Measurements from ENCODE around the gene NEUROG1. TPM values are rescaled to one million over a fixed set of nuclear protein-coding genes. Genes with fewer than 3 reads are reported as not detected.

The NEUROG1 gene
- total RNA-seq, 4 donors from 2014 or later: not detected

DNA sequence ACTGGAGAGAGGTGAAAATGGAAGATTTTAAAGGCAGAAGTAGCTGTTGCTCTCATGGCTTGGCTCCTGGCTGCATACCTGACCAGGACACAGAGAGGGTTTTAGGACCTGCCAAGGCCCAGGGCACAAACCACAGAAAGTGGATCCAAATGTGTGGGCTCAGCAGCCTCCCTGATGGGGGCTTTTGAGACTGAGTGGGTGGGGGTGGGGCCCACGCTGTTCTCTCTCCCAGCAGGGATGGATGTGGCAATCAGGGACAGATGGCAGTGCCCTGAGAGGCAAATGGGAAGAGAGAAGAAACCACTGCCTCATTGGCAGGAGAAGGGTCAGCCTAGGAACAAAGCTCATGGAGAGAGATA lies 48.7 kb downstream of the NEUROG1 start:
- WGBS, 2 donors (ENCODE audit: low coverage in 1 of 2): 41% methylated on average over 1 of the region's 1 CpG; no CpG with 5 or more reads in 1 of the 2 donors
- H3K27me3 ChIP-seq: peaks cover 71% of the 10 kb centered on the region
- TF ChIP-seq EP300 (IDR thresholded peaks at IDR 0.05; ENCODE audit: low read depth) (no peak), POLR2A (IDR thresholded peaks at IDR 0.05) (no peak)
- H3K4me1 ChIP-seq: peaks cover 0 to 25% (median 16%) of the 10 kb centered on the region in 4 donors
- no peak overlapping the region for H3K4me3 ChIP-seq
- H3K27ac ChIP-seq: no peak overlapping the region
- in situ Hi-C loops (cut with MboI; ENCODE audit: low pct_ligation_motif_present in 1 of 4, low pct_unique_long_range_greater_than_20kb in 1 of 4, low sequenced_read_pairs in 3 of 4): no loop called here
- intact Hi-C loops (cut with DNase I; ENCODE audit: low total_unique reads): loop anchor here (10.0 kb wide), 1 partner anchor 348 kb away; the partner anchor contains the start of gene SLC25A48
- H3K9me3 ChIP-seq: no peaks in the 10 kb centered on the region
- DNase-seq: no peak
- H3K36me3 ChIP-seq: no peaks in the 10 kb centered on the region

DNA sequence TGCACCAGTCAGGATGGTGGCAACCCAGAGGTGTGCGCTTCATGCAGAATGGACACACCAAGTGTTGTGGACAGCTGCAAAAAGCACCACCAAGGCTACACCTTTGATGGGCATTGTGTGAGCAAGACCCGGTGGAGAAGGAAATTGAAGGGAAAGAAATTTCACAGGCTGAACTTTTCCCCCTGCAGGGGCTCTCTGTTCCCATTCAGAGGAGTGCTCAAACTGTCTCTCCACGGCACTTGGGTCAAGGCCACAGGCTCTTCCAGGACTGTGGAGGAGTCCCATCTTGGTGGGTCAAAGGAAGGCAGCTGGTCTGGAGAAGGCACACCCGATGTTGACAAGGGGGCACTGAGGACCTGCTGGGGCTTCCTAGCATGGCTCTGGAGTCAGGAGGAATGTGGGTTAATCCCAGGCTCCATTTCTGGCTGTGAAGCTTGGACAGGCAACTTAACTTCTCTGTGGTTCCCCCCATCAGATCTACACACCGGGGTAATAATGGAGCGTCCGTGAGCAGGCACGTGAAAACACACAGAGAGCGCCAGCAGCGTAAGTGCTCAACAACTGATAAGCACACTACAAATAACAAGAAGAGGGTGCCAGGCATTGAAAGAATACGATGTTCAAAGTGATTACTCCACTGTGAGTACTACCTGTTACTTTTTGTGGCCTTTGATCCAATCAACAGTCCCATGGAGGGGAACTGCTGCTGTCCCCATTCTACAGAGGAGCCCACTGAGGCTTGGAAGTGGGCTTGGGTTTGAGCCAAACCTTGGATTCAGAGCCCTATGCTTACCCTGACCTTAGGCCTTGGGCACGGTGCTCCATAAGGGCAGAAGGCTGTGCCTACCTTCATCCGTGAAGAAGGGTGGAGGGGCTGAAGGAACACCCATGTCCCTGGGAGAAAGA lies 49.4 kb downstream of the NEUROG1 start:
- H3K36me3 ChIP-seq: no peaks in the 10 kb centered on the region
- in situ Hi-C loops (cut with MboI; ENCODE audit: low pct_ligation_motif_present in 1 of 4, low pct_unique_long_range_greater_than_20kb in 1 of 4, low sequenced_read_pairs in 3 of 4): no loop called here
- TF ChIP-seq POLR2A (IDR thresholded peaks at IDR 0.05): no peak
- TF ChIP-seq, protein P1, sequence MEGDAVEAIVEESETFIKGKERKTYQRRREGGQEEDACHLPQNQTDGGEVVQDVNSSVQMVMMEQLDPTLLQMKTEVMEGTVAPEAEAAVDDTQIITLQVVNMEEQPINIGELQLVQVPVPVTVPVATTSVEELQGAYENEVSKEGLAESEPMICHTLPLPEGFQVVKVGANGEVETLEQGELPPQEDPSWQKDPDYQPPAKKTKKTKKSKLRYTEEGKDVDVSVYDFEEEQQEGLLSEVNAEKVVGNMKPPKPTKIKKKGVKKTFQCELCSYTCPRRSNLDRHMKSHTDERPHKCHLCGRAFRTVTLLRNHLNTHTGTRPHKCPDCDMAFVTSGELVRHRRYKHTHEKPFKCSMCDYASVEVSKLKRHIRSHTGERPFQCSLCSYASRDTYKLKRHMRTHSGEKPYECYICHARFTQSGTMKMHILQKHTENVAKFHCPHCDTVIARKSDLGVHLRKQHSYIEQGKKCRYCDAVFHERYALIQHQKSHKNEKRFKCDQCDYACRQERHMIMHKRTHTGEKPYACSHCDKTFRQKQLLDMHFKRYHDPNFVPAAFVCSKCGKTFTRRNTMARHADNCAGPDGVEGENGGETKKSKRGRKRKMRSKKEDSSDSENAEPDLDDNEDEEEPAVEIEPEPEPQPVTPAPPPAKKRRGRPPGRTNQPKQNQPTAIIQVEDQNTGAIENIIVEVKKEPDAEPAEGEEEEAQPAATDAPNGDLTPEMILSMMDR (IDR thresholded peaks at IDR 0.05): no peak
- no peak for DNase-seq
- WGBS, 2 donors (ENCODE audit: low coverage in 1 of 2): 78% methylated on average over 13 of the region's 13 CpGs; no CpG with 5 or more reads in 1 of the 2 donors
- no peaks in the 10 kb centered on the region for H3K9me3 ChIP-seq
- H3K4me3 ChIP-seq: no peak overlapping the region
- intact Hi-C loops (cut with DNase I; ENCODE audit: low total_unique reads): loop anchor here (10.0 kb wide), 1 partner anchor 348 kb away; the partner anchor contains the start of gene SLC25A48
- H3K27me3 ChIP-seq: peaks cover 65% of the 10 kb centered on the region
- peaks cover 0 to 25% (median 16%) of the 10 kb centered on the region in 4 donors for H3K4me1 ChIP-seq
- no peak overlapping the region for H3K27ac ChIP-seq

DNA sequence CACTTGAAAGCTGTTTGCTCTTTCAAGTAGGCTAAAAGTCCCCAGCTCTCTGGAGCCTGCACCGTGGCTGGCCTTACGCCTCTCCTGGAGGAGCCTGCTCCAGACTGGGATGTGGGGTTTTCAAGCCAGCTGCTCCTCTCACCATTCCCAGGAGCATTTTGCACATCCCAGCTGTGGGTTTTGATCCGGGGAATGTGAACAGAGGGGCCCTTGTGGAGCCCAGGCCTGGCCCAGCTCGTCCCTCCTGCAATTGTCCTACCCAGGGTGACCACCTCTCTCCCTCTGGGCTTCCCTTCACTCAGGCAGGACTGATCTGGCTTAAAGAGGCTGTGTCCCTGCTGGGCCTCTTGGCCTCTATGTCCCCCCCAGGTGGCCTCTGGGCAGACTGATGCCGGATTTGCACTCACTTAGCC lies 51.1 kb downstream of the NEUROG1 start:
- Histone ChIP-seq H3K27me3 (peaks cover 48% of the 10 kb centered on the region), H3K27ac (no peak overlapping the region), H3K9me3 (no peaks in the 10 kb centered on the region), H3K4me1 (peaks cover 0 to 18% (median 9%) of the 10 kb centered on the region in 4 donors), H3K4me3 (no peak overlapping the region), H3K36me3 (no peaks in the 10 kb centered on the region)
- DNase-seq: no peak
- intact Hi-C loops (cut with DNase I; ENCODE audit: low total_unique reads) (loop anchor here (10.0 kb wide), 1 partner anchor 350 kb away; the partner anchor contains the start of gene SLC25A48), in situ Hi-C loops (cut with MboI; ENCODE audit: low pct_ligation_motif_present in 1 of 4, low pct_unique_long_range_greater_than_20kb in 1 of 4, low sequenced_read_pairs in 3 of 4) (no loop called here)
- TF ChIP-seq, protein P1 (IDR thresholded peaks at IDR 0.05): no peak
- TF ChIP-seq POLR2AphosphoS5 (IDR thresholded peaks at IDR 0.05) (no peak), EP300 (IDR thresholded peaks at IDR 0.05; ENCODE audit: low read depth) (no peak), POLR2A (IDR thresholded peaks at IDR 0.05) (no peak)
- 67% methylated on average over 5 of the region's 5 CpGs; no CpG with 5 or more reads in 1 of the 2 donors for whole genome bisulfite sequencing, 2 donors (ENCODE audit: low coverage in 1 of 2)

Other genes with a start within 250 kb of the NEUROG1 start
- 100 to 1,000 TPM; 190 to 348 (median 314) TPM for gene MACROH2A1, start 136.7 kb downstream of the NEUROG1 start, total RNA-seq
- under 1 TPM in 1 of 4 donors, not detected in 3; 0.95 TPM for gene DCANP1, start 88.6 kb downstream of the NEUROG1 start, total RNA-seq
- gene TIFAB, start 83.6 kb downstream of the NEUROG1 start, total RNA-seq: under 1 TPM in 1 of 4 donors, not detected in 3; 0.16 TPM
- gene CXCL14, start 43.0 kb upstream of the NEUROG1 start, total RNA-seq: 10 to 100 TPM; 11.5 to 31.0 (median 21.7) TPM

All from transverse colon (tissue), 4 donors.